K562 (cell line): ENCODE results near the gene PRR19. TPM values are rescaled to one million over a fixed set of nuclear protein-coding genes. Genes with fewer than 3 reads are reported as not detected.

Experiments
- ATF1 ChIP-seq, 2 experiments: fragments of 450-650 bp in 1 of 2; IDR thresholded peaks; 2 replicates each; pipeline ENCODE4 v1.6.1; 2016; ENCODE audit warnings: missing compliant biosample characterization in 1 of 2, missing genetic modification characterization in 1 of 2
- BRD4 ChIP-seq: fragments of 200-600 bp; sonication (generic); IDR thresholded peaks from 2 replicates; pipeline ENCODE4 v1.6.1; 2017; ENCODE audit warnings: inconsistent platforms
- CC2D1A ChIP-seq: fragments of 450-650 bp; IDR thresholded peaks from 2 replicates; pipeline ENCODE4 v1.6.1; 2017; ENCODE audit warnings: mild to moderate bottlenecking
- CLOCK ChIP-seq: fragments of 250-450 bp; sonication (Bioruptor Pico); IDR thresholded peaks from 2 replicates; pipeline ENCODE4 v1.4.0; 2020; ENCODE audit warnings: mild to moderate bottlenecking, moderate library complexity, borderline replicate concordance
- DIDO1 ChIP-seq: fragments of 450-650 bp; IDR thresholded peaks from 2 replicates; pipeline ENCODE4 v1.6.1; 2016; ENCODE audit warnings: low read depth, missing biosample characterization, missing genetic modification characterization
- EP300 ChIP-seq: IDR thresholded peaks from 2 replicates; pipeline ENCODE4 v1.6.1; 2012; ENCODE audit warnings: low read length, improper control_type of control experiment
- ETV5 ChIP-seq: sonication (generic); formaldehyde crosslinking; IDR thresholded peaks from 2 replicates; pipeline ENCODE4 v1.4.0; 2020; ENCODE audit warnings: low read depth, mild to moderate bottlenecking, missing genetic modification reagents
- GTF2F1 ChIP-seq: IDR thresholded peaks from 2 replicates; pipeline ENCODE4 v1.6.1; 2011; ENCODE audit warnings: low read depth, low read length, improper control_type of control experiment
- MCM5 ChIP-seq: fragments of 450-650 bp; IDR thresholded peaks from 2 replicates; pipeline ENCODE4 v1.6.1; 2016; ENCODE audit warnings: low read depth
- MTA3 ChIP-seq: fragments of 450-650 bp; formaldehyde crosslinking; IDR thresholded peaks from 2 replicates; pipeline ENCODE4 v1.6.1; 2017; ENCODE audit warnings: mild to moderate bottlenecking, borderline replicate concordance
- MXD1 ChIP-seq: fragments of 250-450 bp; sonication (Bioruptor Pico); IDR thresholded peaks from 2 replicates; pipeline ENCODE4 v1.8.0; 2021; ENCODE audit warnings: borderline replicate concordance, mild to moderate bottlenecking, moderate library complexity; ENCODE audit not compliant: poor library complexity, severe bottlenecking
- NUFIP1 ChIP-seq: fragments of 450-650 bp; IDR thresholded peaks from 2 replicates; pipeline ENCODE4 v1.6.1; 2018; ENCODE audit not compliant: partially characterized antibody
- RBBP5 ChIP-seq: fragments of 200-600 bp; sonication (generic); IDR thresholded peaks from 2 replicates; pipeline ENCODE4 v1.6.1; 2012; ENCODE audit warnings: borderline replicate concordance, mild to moderate bottlenecking, low read length, control low read depth, inconsistent platforms; ENCODE audit not compliant: insufficient read depth, poor library complexity, severe bottlenecking
- RBM25 ChIP-seq: fragments of 200-400 bp; formaldehyde crosslinking; IDR thresholded peaks from 2 replicates; pipeline ENCODE4 v1.6.1; 2018; ENCODE audit warnings: low read length, low read depth, moderate library complexity; ENCODE audit not compliant: severe bottlenecking
- SMARCC2 ChIP-seq: fragments of 450-650 bp; IDR thresholded peaks from 2 replicates; pipeline ENCODE4 v1.6.1; 2017; ENCODE audit warnings: antibody characterized with exemption, moderate library complexity, mild to moderate bottlenecking, low read depth
- SP1 ChIP-seq: sonication (generic); formaldehyde crosslinking; IDR thresholded peaks from 2 replicates; pipeline ENCODE4 v1.8.1; 2022; ENCODE audit warnings: mild to moderate bottlenecking, missing genetic modification reagents
- SRF ChIP-seq, 2 experiments: fragments of 250-450, 450-650 bp in 1 of 2; sonication (Bioruptor Pico) in 1 of 2; sonication (generic) in 1 of 2; formaldehyde crosslinking; IDR thresholded peaks; 2 replicates each; pipeline versions ENCODE4 v1.5.0 to v1.5.1; 2020 to 2022; ENCODE audit warnings: mild to moderate bottlenecking in 1 of 2, missing genetic modification reagents in 1 of 2
- STAT6 ChIP-seq: sonication (generic); formaldehyde crosslinking; IDR thresholded peaks from 2 replicates; pipeline ENCODE4 v1.8.1; 2023; ENCODE audit warnings: mild to moderate bottlenecking, missing genetic modification reagents
- TARDBP ChIP-seq: fragments of 450-650 bp; IDR thresholded peaks from 2 replicates; pipeline ENCODE4 v1.6.1; 2016
- TCF3 ChIP-seq: sonication (generic); formaldehyde crosslinking; IDR thresholded peaks from 2 replicates; pipeline ENCODE4 v1.4.0; 2020; ENCODE audit warnings: mild to moderate bottlenecking, missing genetic modification reagents
- TCFL5 ChIP-seq: fragments of 250-450 bp; sonication (Bioruptor Pico); conservative IDR thresholded peaks from 2 replicates; pipeline ENCODE4 v1.6.1; 2021; ENCODE audit warnings: mild to moderate bottlenecking, moderate library complexity, matching md5 sums
- ZNF165 ChIP-seq: fragments of 250-450 bp; sonication (Bioruptor Pico); IDR thresholded peaks from 2 replicates; pipeline ENCODE4 v1.4.0; 2020; ENCODE audit warnings: borderline replicate concordance
- ZNF23 ChIP-seq: fragments of 250-450 bp; sonication (Bioruptor Pico); IDR thresholded peaks from 2 replicates; pipeline ENCODE4 v1.4.0; 2020; ENCODE audit warnings: mild to moderate bottlenecking
- ZNF274 ChIP-seq: IDR thresholded peaks from 2 replicates; pipeline ENCODE4 v1.6.1; 2011; ENCODE audit warnings: low read depth, mild to moderate bottlenecking, low read length, moderate library complexity, borderline replicate concordance
- ZNF696 ChIP-seq: fragments of 250-450 bp; sonication (Bioruptor Pico); conservative IDR thresholded peaks from 2 replicates; pipeline ENCODE4 v1.4.0; 2020; ENCODE audit warnings: mild to moderate bottlenecking, moderate library complexity
- polyA plus RNA-seq, 8 experiments: library from polyadenylated mRNA; depleted of rRNA in 4 of 8; stranded (reverse) in 5 of 8; unstranded in 3 of 8; fragments of >200 nt; fragmentation: Nextera tagmentation in 2 of 8; fragmentation: Illumina TruSeq in 1 of 8; extraction: Ambion mirVana in 2 of 8; extraction: Trizol in 1 of 8; gene quantifications; 2 replicates each; pipeline versions ENCODE4 v1.2.1 to v1.2.3, GENCODE V29; 2011 to 2014; ENCODE audit warnings: inconsistent platforms in 1 of 8, missing spikeins in 1 of 8
- total RNA-seq, 7 experiments: library from RNA; depleted of rRNA in 6 of 7; stranded (reverse); fragments of >200 nt in 6 of 7; fragmentation: Illumina TruSeq in 2 of 7; extraction: Trizol in 2 of 7; gene quantifications; 2 replicates each; pipeline versions ENCODE4 v1.2.1 to v1.2.3, GENCODE V29; 2011 to 2021; ENCODE audit warnings: low replicate concordance in 1 of 7

Gene PRR19
- total and polyA plus RNA-seq, 9 of the 15 experiments (the other 6 are each of a cell fraction or from before 2014, with no cell fraction given), result 0.10 to 1.6 (median 0.54) TPM

GRCh38 chr19:42325308-42325895 lies 23.5 kb downstream of the PRR19 start, which contains the start of gene MEGF8 (continued):
- no peak for TF ChIP-seq MCM5
- no peak for TF ChIP-seq TCF3 (CRISPR knock-in tag)
- TF ChIP-seq STAT6, result no peak; the same call in 1 of the 2 replicates
- no peak for TF ChIP-seq RBM25
- peak; percentile 92 to 99 for TF ChIP-seq SRF (CRISPR knock-in tag; IDR thresholded peaks at IDR 0.05)
- no peak for TF ChIP-seq NUFIP1
- TF ChIP-seq ZNF165 (CRISPR knock-in tag), result no peak
- no peak for TF ChIP-seq CC2D1A
- TF ChIP-seq ZNF696, result no peak
- no peak for TF ChIP-seq ZNF23 (CRISPR knock-in tag)
- no peak; the same call in 1 of the 2 replicates for TF ChIP-seq ATF1 (CRISPR knock-in tag; IDR thresholded peaks at IDR 0.05)
- TF ChIP-seq ATF1 (tag; IDR thresholded peaks at IDR 0.05), result peak; percentile 26; the same call in 1 of the 2 replicates
- no peak for TF ChIP-seq TARDBP
- no peak for TF ChIP-seq EP300
- no peak for TF ChIP-seq SMARCC2
- TF ChIP-seq GTF2F1, result no peak
- TF ChIP-seq SP1 (CRISPR knock-in tag), result peak; percentile 89
- no peak for TF ChIP-seq MTA3
- TF ChIP-seq BRD4, result no peak
- TF ChIP-seq TCFL5 (CRISPR knock-in tag), result no peak
- TF ChIP-seq ETV5 (CRISPR knock-in tag), result no peak; the same call in 1 of the 2 replicates
- TF ChIP-seq CLOCK (CRISPR knock-in tag), result no peak
- TF ChIP-seq MXD1 (CRISPR knock-in tag), result no peak
- no peak for TF ChIP-seq DIDO1 (tag)
- no peak for TF ChIP-seq ZNF274
- TF ChIP-seq RBBP5, result peak; percentile 66
